ENCODE measurements around the gene TGFBR3.

TGFBR3 gene

DNA sequence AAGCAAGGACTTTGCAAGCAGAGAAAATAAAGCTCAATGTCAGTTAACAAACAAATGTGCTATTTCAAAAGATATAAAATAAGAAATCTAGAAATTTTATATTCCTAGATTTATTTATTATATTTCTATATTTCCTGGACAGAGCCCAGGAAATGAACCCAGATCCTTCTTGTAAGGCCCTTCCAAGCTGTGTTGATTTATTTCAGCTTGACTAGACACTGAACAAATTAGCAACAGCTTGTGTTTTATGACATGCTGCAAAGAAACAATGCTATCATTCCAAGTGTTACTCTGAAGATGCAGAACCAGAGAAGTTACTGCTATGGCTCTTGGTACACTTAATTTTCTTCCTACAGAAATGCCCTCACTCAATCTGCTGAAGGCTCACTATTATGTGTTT is 6.2 kb downstream of the TGFBR3 start:
- no peaks in the 10 kb centered on the region for H3K79me2 ChIP-seq (ENCODE audit: insufficient read depth, low read length)
- H3K36me3 ChIP-seq (ENCODE audit: insufficient read depth, low read length), result no peaks in the 10 kb centered on the region
- no peaks in the 10 kb centered on the region for H4K20me1 ChIP-seq (ENCODE audit: insufficient read depth, low read length)
- no peaks in the 10 kb centered on the region for H3K4me1 ChIP-seq (ENCODE audit: insufficient read depth, low read length)
- H3K4me2 ChIP-seq (ENCODE audit: insufficient read depth, low read length), result no peak overlapping the region
- no peak for DNase-seq
- no peak for ATAC-seq (ENCODE audit: insufficient read depth, low read depth)
- no peaks in the 10 kb centered on the region for H3K9me3 ChIP-seq (ENCODE audit: insufficient read depth, low read length, severe bottlenecking)
- no peak overlapping the region for H3K27ac ChIP-seq (ENCODE audit: low read length)
- no peak for TF ChIP-seq EZH2 (IDR thresholded peaks at IDR 0.05; ENCODE audit: borderline replicate concordance, low read depth, low read length, severe bottlenecking)
- TF ChIP-seq, protein P1, sequence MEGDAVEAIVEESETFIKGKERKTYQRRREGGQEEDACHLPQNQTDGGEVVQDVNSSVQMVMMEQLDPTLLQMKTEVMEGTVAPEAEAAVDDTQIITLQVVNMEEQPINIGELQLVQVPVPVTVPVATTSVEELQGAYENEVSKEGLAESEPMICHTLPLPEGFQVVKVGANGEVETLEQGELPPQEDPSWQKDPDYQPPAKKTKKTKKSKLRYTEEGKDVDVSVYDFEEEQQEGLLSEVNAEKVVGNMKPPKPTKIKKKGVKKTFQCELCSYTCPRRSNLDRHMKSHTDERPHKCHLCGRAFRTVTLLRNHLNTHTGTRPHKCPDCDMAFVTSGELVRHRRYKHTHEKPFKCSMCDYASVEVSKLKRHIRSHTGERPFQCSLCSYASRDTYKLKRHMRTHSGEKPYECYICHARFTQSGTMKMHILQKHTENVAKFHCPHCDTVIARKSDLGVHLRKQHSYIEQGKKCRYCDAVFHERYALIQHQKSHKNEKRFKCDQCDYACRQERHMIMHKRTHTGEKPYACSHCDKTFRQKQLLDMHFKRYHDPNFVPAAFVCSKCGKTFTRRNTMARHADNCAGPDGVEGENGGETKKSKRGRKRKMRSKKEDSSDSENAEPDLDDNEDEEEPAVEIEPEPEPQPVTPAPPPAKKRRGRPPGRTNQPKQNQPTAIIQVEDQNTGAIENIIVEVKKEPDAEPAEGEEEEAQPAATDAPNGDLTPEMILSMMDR (IDR thresholded peaks at IDR 0.05; ENCODE audit: borderline replicate concordance, extremely low read depth, low read length, poor library complexity, severe bottlenecking), result no peak
- H3K27me3 ChIP-seq (ENCODE audit: insufficient read depth, low read length, poor library complexity), result peaks cover 20% of the 10 kb centered on the region
- H2AFZ ChIP-seq (ENCODE audit: low read depth, low read length), result no peak overlapping the region
- no peak overlapping the region for H3K4me3 ChIP-seq (ENCODE audit: low read depth in 1 of 2, low read length in 2 of 2)
- no peak overlapping the region for H3K9ac ChIP-seq (ENCODE audit: low read depth, low read length)

DNA sequence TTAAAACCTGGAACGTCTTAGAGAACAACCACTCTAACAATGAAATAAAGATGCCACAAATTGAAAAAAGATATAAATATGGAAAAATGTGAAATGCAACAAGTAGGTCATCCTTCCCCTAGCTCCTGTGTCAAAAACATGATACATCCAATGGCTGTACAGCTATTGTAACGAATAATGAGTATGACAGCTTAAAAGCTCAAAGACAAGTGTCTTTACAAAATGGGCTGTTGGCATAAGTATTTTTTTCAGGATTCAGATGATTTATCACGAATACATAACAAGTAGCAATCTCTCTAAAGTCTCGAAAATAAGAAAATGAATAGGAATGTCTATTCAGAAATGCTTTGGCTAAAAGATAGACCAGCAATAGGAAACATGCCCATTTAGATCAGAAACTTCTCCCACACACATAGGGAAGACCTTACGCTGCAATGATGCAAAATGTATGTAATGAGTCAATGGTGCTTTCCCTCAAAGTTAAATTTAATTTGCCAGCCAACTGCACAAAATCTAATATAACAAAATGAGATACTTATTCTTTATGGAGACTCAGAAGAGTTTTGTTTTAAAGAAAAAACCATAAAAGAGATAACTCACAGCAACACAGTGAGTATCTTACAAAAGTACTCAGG is 8.3 kb downstream of the TGFBR3 start:
- no peak overlapping the region for H2AFZ ChIP-seq (ENCODE audit: low read depth, low read length)
- H3K36me3 ChIP-seq (ENCODE audit: insufficient read depth, low read length), result no peaks in the 10 kb centered on the region
- H3K4me2 ChIP-seq (ENCODE audit: insufficient read depth, low read length), result no peak overlapping the region
- H3K27me3 ChIP-seq (ENCODE audit: insufficient read depth, low read length, poor library complexity), result peaks cover 16% of the 10 kb centered on the region
- ATAC-seq (ENCODE audit: insufficient read depth, low read depth), result no peak
- peaks cover 8% of the 10 kb centered on the region for H3K4me1 ChIP-seq (ENCODE audit: insufficient read depth, low read length)
- no peaks in the 10 kb centered on the region for H3K9me3 ChIP-seq (ENCODE audit: insufficient read depth, low read length, severe bottlenecking)
- H3K9ac ChIP-seq (ENCODE audit: low read depth, low read length), result no peak overlapping the region
- TF ChIP-seq EZH2 (IDR thresholded peaks at IDR 0.05; ENCODE audit: borderline replicate concordance, low read depth, low read length, severe bottlenecking), result no peak
- TF ChIP-seq, protein P1 (IDR thresholded peaks at IDR 0.05; ENCODE audit: borderline replicate concordance, extremely low read depth, low read length, poor library complexity, severe bottlenecking), result no peak
- H3K79me2 ChIP-seq (ENCODE audit: insufficient read depth, low read length), result no peaks in the 10 kb centered on the region
- no peak overlapping the region for H3K27ac ChIP-seq (ENCODE audit: low read length)
- DNase-seq, result no peak
- no peaks in the 10 kb centered on the region for H4K20me1 ChIP-seq (ENCODE audit: insufficient read depth, low read length)
- no peak overlapping the region for H3K4me3 ChIP-seq (ENCODE audit: low read depth in 1 of 2, low read length in 2 of 2)

DNA sequence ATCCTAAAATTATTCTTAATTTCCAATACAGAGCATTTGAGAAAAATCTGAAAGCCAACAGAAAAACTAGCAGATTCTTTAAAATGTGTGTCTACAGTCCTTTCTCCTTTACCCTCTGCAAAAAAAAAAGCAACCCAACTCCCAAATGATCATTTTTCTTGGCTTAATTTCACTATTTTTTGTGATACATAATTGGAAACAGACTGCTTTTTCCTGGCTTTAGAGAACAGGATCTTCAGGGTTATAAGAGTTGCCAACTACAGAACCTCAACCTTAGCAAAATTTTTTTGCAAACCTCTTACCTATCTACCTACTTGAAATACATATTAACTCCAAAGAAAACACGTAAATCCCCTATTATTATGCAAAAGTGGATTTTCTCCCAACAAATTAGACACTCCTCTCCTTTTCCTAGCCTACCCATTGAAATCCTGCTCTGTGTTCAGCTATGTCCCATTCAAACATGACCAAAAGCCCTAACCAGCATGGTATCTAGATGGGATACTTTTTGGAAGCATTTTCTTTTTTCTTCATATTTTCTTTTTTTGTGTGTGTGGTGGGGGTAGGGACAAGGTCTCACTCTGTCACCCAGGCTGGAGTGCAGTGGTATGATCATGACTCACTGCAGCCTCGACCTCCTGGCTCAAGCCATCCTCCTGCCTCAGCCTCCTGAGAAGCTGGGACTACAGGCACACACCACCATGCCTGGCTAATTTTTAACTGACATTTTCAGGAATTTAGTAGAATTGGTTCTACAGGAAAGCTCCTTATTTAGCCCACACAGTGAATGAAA is 9.0 kb downstream of the TGFBR3 start:
- Histone ChIP-seq H3K79me2 (ENCODE audit: insufficient read depth, low read length) (no peaks in the 10 kb centered on the region), H3K4me1 (ENCODE audit: insufficient read depth, low read length) (peaks cover 15% of the 10 kb centered on the region), H2AFZ (ENCODE audit: low read depth, low read length) (no peak overlapping the region), H4K20me1 (ENCODE audit: insufficient read depth, low read length) (no peaks in the 10 kb centered on the region), H3K4me2 (ENCODE audit: insufficient read depth, low read length) (no peak overlapping the region), H3K9ac (ENCODE audit: low read depth, low read length) (no peak overlapping the region), H3K27me3 (ENCODE audit: insufficient read depth, low read length, poor library complexity) (peaks cover 16% of the 10 kb centered on the region), H3K4me3 (ENCODE audit: low read depth in 1 of 2, low read length in 2 of 2) (no peak overlapping the region), H3K27ac (ENCODE audit: low read length) (no peak overlapping the region), H3K36me3 (ENCODE audit: insufficient read depth, low read length) (no peaks in the 10 kb centered on the region), H3K9me3 (ENCODE audit: insufficient read depth, low read length, severe bottlenecking) (no peaks in the 10 kb centered on the region)
- TF ChIP-seq, protein P1 (IDR thresholded peaks at IDR 0.05; ENCODE audit: borderline replicate concordance, extremely low read depth, low read length, poor library complexity, severe bottlenecking), result no peak
- no peak for TF ChIP-seq EZH2 (IDR thresholded peaks at IDR 0.05; ENCODE audit: borderline replicate concordance, low read depth, low read length, severe bottlenecking)
- ATAC-seq (ENCODE audit: insufficient read depth, low read depth) (no peak), DNase-seq (no peak)

All from DND-41 (cell line).